MM.1S (cell line): ENCODE data around the gene SSTR1.

ENCODE experiments used
- DNase-seq: peaks from one replicate; pipeline ENCODE4 v3.0.0-alpha.2; 2015
- H2AFZ ChIP-seq: fragments of 300-600 bp; sonication (generic); 2 replicates; pipeline ENCODE4 v1.6.0; 2016; ENCODE audit warnings: antibody characterized with exemption, low read length
- H3F3A ChIP-seq: fragments of 300-600 bp; sonication (generic); 2 replicates; pipeline ENCODE4 v1.6.1; 2016; ENCODE audit warnings: mild to moderate bottlenecking, antibody characterized with exemption, low read length, moderate library complexity, mixed read lengths; ENCODE audit not compliant: insufficient read depth
- H3K27ac ChIP-seq: fragments of 300-600 bp; sonication (generic); 2 replicates; pipeline ENCODE4 v1.5.1; 2016; ENCODE audit warnings: mild to moderate bottlenecking, low read length
- H3K27me3 ChIP-seq: fragments of 300-600 bp; sonication (generic); replicated peaks from 2 replicates; pipeline ENCODE4 v1.6.0; 2016; ENCODE audit warnings: low read length; ENCODE audit not compliant: insufficient read depth
- H3K36me3 ChIP-seq: fragments of 300-600 bp; sonication (generic); replicated peaks from 2 replicates; pipeline ENCODE4 v1.6.1; 2016; ENCODE audit warnings: mild to moderate bottlenecking, low read length, mixed read lengths; ENCODE audit not compliant: insufficient read depth
- H3K4me1 ChIP-seq: fragments of 300-600 bp; sonication (generic); 2 replicates; pipeline ENCODE4 v1.6.1; 2016; ENCODE audit warnings: low read length, mixed read lengths
- H3K4me2 ChIP-seq: fragments of 300-600 bp; sonication (generic); 2 replicates; pipeline ENCODE4 v1.6.0; 2016; ENCODE audit warnings: low read depth, low read length
- H3K4me3 ChIP-seq: fragments of 300-600 bp; sonication (generic); 2 replicates; pipeline ENCODE4 v1.5.1; 2016; ENCODE audit warnings: low read length, mixed read lengths
- H3K79me2 ChIP-seq: fragments of 300-600 bp; sonication (generic); 2 replicates; pipeline ENCODE4 v1.6.1; 2016; ENCODE audit warnings: mixed run types, low read length, mixed read lengths
- H3K9ac ChIP-seq: fragments of 300-600 bp; sonication (generic); 2 replicates; pipeline ENCODE4 v1.6.1; 2016; ENCODE audit warnings: low read length, mixed read lengths
- H3K9me2 ChIP-seq: fragments of 300-600 bp; sonication (generic); replicated peaks from 2 replicates; pipeline ENCODE4 v1.6.1; 2016; ENCODE audit warnings: mild to moderate bottlenecking, low read length, mixed read lengths; ENCODE audit not compliant: insufficient read depth
- H3K9me3 ChIP-seq: fragments of 300-600 bp; sonication (generic); replicated peaks from 2 replicates; pipeline ENCODE4 v1.6.1; 2016; ENCODE audit warnings: mild to moderate bottlenecking, low read length, mixed read lengths; ENCODE audit not compliant: insufficient read depth
- H4K20me1 ChIP-seq: fragments of 300-600 bp; sonication (generic); 2 replicates; pipeline ENCODE4 v1.6.1; 2016; ENCODE audit warnings: mild to moderate bottlenecking, low read length, moderate library complexity, mixed read lengths; ENCODE audit not compliant: insufficient read depth
- EZH2 ChIP-seq: fragments of 300-600 bp; sonication (generic); optimal IDR thresholded peaks from 2 replicates; pipeline ENCODE3; 2017; ENCODE audit warnings: low read depth, mild to moderate bottlenecking, antibody characterized with exemption, low read length, mixed read lengths
- EZH2phosphoT487 ChIP-seq: fragments of 300-600 bp; sonication (generic); IDR thresholded peaks from 2 replicates; pipeline ENCODE4 v1.6.1; 2018; ENCODE audit warnings: antibody characterized with exemption, low read length
- TF ChIP-seq, protein P1 (sequence below): fragments of 300-600 bp; sonication (generic); IDR thresholded peaks from 2 replicates; pipeline ENCODE4 v1.5.1; 2016; ENCODE audit warnings: antibody characterized with exemption, low read length, mixed read lengths

Gene SSTR1

DNA sequence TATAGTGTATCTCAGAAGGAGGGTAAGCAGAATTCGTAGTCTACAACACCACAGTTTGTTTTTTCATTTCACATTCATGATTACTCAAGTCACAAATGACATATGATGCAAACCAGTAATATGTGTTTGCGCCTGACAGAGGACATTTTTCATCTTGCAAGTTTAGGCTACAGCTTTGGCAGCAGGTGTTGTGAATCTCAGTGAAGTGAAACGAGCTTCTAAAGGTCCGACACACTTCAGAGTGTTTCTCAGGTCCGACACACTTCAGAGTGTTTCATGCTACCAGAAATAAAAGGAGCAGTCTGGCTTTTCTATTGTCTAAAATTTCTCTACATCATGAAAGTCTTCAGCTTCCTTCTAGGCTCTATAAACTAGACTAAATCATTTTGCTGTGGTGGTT is 25.5 kb downstream of the SSTR1 start:
- Histone ChIP-seq H3K4me2 (peak overlapping the region; percentile 43; the same call in 1 of the 2 replicates), H2AFZ (peak overlapping the region; percentile 58)

DNA sequence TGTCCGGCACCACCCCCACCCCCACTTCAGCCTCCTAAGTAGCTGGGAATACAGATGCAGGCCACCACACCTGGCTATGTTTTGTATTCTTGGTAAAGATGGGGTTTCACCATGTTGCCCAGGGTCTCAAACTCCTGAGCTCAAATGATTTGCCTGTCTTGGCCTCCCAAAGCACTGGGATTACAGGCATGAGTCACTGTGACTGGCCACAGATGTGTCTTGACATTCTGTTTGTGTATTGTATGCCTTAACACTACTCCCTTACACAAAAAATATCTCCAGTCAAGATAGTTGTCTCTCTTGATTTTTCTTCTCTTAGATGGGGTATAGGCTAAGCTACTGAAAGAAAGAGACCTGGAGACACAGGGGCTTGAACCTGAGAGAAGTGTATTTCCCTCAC is 30.6 kb downstream of the SSTR1 start:
- Histone ChIP-seq H3K9me2 (no peaks in the 10 kb centered on the region), H4K20me1 (no peaks in the 10 kb centered on the region), H2AFZ (no peak overlapping the region), H3K4me2 (no peak overlapping the region), H3K4me3 (no peak overlapping the region), H3K27ac (no peak overlapping the region), H3K9ac (no peak overlapping the region), H3F3A (no peaks in the 10 kb centered on the region), H3K27me3 (no peaks in the 10 kb centered on the region), H3K4me1 (no peaks in the 10 kb centered on the region), H3K36me3 (no peaks in the 10 kb centered on the region), H3K79me2 (no peaks in the 10 kb centered on the region), H3K9me3 (no peaks in the 10 kb centered on the region)
- TF ChIP-seq, protein P1, sequence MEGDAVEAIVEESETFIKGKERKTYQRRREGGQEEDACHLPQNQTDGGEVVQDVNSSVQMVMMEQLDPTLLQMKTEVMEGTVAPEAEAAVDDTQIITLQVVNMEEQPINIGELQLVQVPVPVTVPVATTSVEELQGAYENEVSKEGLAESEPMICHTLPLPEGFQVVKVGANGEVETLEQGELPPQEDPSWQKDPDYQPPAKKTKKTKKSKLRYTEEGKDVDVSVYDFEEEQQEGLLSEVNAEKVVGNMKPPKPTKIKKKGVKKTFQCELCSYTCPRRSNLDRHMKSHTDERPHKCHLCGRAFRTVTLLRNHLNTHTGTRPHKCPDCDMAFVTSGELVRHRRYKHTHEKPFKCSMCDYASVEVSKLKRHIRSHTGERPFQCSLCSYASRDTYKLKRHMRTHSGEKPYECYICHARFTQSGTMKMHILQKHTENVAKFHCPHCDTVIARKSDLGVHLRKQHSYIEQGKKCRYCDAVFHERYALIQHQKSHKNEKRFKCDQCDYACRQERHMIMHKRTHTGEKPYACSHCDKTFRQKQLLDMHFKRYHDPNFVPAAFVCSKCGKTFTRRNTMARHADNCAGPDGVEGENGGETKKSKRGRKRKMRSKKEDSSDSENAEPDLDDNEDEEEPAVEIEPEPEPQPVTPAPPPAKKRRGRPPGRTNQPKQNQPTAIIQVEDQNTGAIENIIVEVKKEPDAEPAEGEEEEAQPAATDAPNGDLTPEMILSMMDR: no peak
- TF ChIP-seq EZH2 (no peak), EZH2phosphoT487 (no peak)
- DNase-seq: no peak

More for the DNA sequence above, 25.5 kb downstream of the SSTR1 start:
- Histone ChIP-seq H3K27ac (no peak overlapping the region; the same call in 1 of the 2 replicates), H4K20me1 (no peaks in the 10 kb centered on the region), H3K9me3 (no peaks in the 10 kb centered on the region), H3K9ac (no peak overlapping the region), H3K9me2 (no peaks in the 10 kb centered on the region), H3K4me3 (peak overlapping the region; percentile 25; the same call in 1 of the 2 replicates), H3K79me2 (no peaks in the 10 kb centered on the region), H3K4me1 (no peaks in the 10 kb centered on the region), H3K27me3 (no peaks in the 10 kb centered on the region), H3F3A (no peaks in the 10 kb centered on the region), H3K36me3 (no peaks in the 10 kb centered on the region)
- TF ChIP-seq, protein P1: no peak
- TF ChIP-seq EZH2: no peak
- TF ChIP-seq EZH2phosphoT487: no peak
- DNase-seq: peak; percentile 38

DNA sequence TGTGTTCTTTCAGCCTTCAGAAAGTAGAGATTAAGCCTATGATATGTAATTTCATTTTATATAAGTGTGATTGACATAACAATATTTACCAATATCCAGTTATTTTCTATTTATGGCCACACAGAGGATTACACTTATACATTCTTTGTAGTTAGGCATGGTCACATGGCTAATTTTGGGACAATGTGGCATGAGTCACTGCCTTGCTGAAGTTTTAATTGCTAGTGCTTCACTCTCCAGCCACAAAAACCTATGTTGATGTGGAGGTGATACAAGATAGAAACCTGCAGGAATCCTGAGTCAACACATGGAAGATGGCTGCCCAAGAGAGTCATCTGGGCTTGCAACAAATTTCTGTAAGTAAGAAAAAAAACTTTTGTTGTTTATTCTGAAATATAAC is 31.2 kb downstream of the SSTR1 start:
- H2AFZ ChIP-seq: no peak overlapping the region
- no peak for DNase-seq
- no peak for TF ChIP-seq EZH2
- TF ChIP-seq, protein P1: no peak
- no peak for TF ChIP-seq EZH2phosphoT487

More for the DNA sequence above, 31.2 kb downstream of the SSTR1 start:
- no peaks in the 10 kb centered on the region for H3K79me2 ChIP-seq
- H3K4me2 ChIP-seq: no peak overlapping the region
- no peaks in the 10 kb centered on the region for H3F3A ChIP-seq
- H3K4me3 ChIP-seq: no peak overlapping the region
- no peaks in the 10 kb centered on the region for H4K20me1 ChIP-seq
- no peaks in the 10 kb centered on the region for H3K27me3 ChIP-seq
- no peaks in the 10 kb centered on the region for H3K4me1 ChIP-seq
- no peak overlapping the region for H3K9ac ChIP-seq
- H3K27ac ChIP-seq: no peak overlapping the region
- no peaks in the 10 kb centered on the region for H3K9me2 ChIP-seq
- H3K9me3 ChIP-seq: no peaks in the 10 kb centered on the region
- no peaks in the 10 kb centered on the region for H3K36me3 ChIP-seq
